HepG2 (cell line): ENCODE measurements around the gene IFT52. TPM values are rescaled to one million over a fixed set of nuclear protein-coding genes. Genes with fewer than 3 reads are reported as not detected.

Source experiments
- ATF2 ChIP-seq: sonication (generic); formaldehyde crosslinking; IDR thresholded peaks from 2 replicates; pipeline ENCODE4 v1.4.0; 2020; ENCODE audit warnings: missing genetic modification reagents
- CREB1 ChIP-seq, 2 experiments: fragments of 450-650 bp in 1 of 2; IDR thresholded peaks; 2 replicates each; pipeline ENCODE4 v1.6.1; 2016 to 2017; ENCODE audit warnings: control low read depth in 1 of 2, mild to moderate bottlenecking in 1 of 2, missing compliant biosample characterization in 1 of 2, missing genetic modification characterization in 1 of 2
- EZH2 ChIP-seq: conservative IDR thresholded peaks from 2 replicates; pipeline ENCODE4 v1.6.1; 2012; ENCODE audit warnings: mild to moderate bottlenecking, low read depth, low read length, moderate library complexity
- MLLT10 ChIP-seq: sonication (generic); formaldehyde crosslinking; IDR thresholded peaks from 2 replicates; pipeline ENCODE4 v1.4.0; 2020; ENCODE audit warnings: missing genetic modification reagents
- MTA1 ChIP-seq: sonication (generic); formaldehyde crosslinking; IDR thresholded peaks from 2 replicates; pipeline ENCODE4 v1.4.0; 2020; ENCODE audit warnings: missing genetic modification reagents, mild to moderate bottlenecking, borderline replicate concordance
- NCOR1 ChIP-seq: fragments of 200-600 bp; sonication (generic); IDR thresholded peaks from 2 replicates; pipeline ENCODE4 v1.7.0; 2017; ENCODE audit warnings: antibody characterized with exemption, low read length, borderline replicate concordance
- RFXAP ChIP-seq: sonication (generic); formaldehyde crosslinking; IDR thresholded peaks from 2 replicates; pipeline ENCODE4 v1.4.0; 2020; ENCODE audit warnings: missing genetic modification reagents, borderline replicate concordance
- SIN3A ChIP-seq: IDR thresholded peaks from 2 replicates; pipeline ENCODE4 v1.6.1; 2011; ENCODE audit warnings: low read depth, mild to moderate bottlenecking, control low read depth, low read length, borderline replicate concordance
- SNAI1 ChIP-seq: sonication (generic); formaldehyde crosslinking; IDR thresholded peaks from 2 replicates; pipeline ENCODE4 v1.5.0; 2020; ENCODE audit warnings: mild to moderate bottlenecking, missing genetic modification reagents, borderline replicate concordance
- SYNCRIP ChIP-seq: fragments of 200-400 bp; formaldehyde crosslinking; IDR thresholded peaks from 2 replicates; pipeline ENCODE4 v1.6.1; 2018; ENCODE audit warnings: mild to moderate bottlenecking, low read depth, low read length; ENCODE audit not compliant: insufficient read depth
- TGIF2 ChIP-seq: IDR thresholded peaks from 2 replicates; pipeline ENCODE4 v1.6.1; 2016; ENCODE audit warnings: control low read depth, missing compliant biosample characterization
- XBP1 ChIP-seq: sonication (generic); formaldehyde crosslinking; IDR thresholded peaks from 2 replicates; pipeline ENCODE4 v1.5.0; 2020; ENCODE audit warnings: missing genetic modification reagents
- YEATS2 ChIP-seq: sonication (generic); formaldehyde crosslinking; IDR thresholded peaks from 2 replicates; pipeline ENCODE4 v1.4.0; 2020; ENCODE audit warnings: missing genetic modification reagents, borderline replicate concordance
- ZNF18 ChIP-seq: sonication (generic); formaldehyde crosslinking; IDR thresholded peaks from 2 replicates; pipeline ENCODE4 v1.8.0; 2022; ENCODE audit warnings: mild to moderate bottlenecking, missing genetic modification reagents; ENCODE audit not compliant: insufficient replicate concordance
- ZNF224 ChIP-seq: sonication (generic); formaldehyde crosslinking; IDR thresholded peaks from 2 replicates; pipeline ENCODE4 v1.5.0; 2020; ENCODE audit warnings: mild to moderate bottlenecking, missing genetic modification reagents
- ZNF251 ChIP-seq: sonication (generic); formaldehyde crosslinking; IDR thresholded peaks from 2 replicates; pipeline ENCODE4 v1.9.0; 2021; ENCODE audit warnings: mild to moderate bottlenecking, missing genetic modification reagents
- ZNF317 ChIP-seq: sonication (generic); formaldehyde crosslinking; IDR thresholded peaks from 2 replicates; pipeline ENCODE4 v1.5.0; 2020; ENCODE audit warnings: mild to moderate bottlenecking, missing genetic modification reagents
- ZNF883 ChIP-seq: sonication (generic); formaldehyde crosslinking; IDR thresholded peaks from 2 replicates; pipeline ENCODE4 v1.5.1; 2020; ENCODE audit warnings: mild to moderate bottlenecking, missing genetic modification reagents; ENCODE audit errors: not compliant biosample characterization
- polyA plus RNA-seq, 8 experiments: library from polyadenylated mRNA; depleted of rRNA in 3 of 8; stranded (reverse) in 7 of 8; unstranded in 1 of 8; fragments of >200 nt; fragmentation: Illumina TruSeq in 4 of 8; extraction: Trizol in 4 of 8; gene quantifications; 2 replicates each; pipeline versions ENCODE4 v1.2.1 to v1.2.3, GENCODE V29; 2011 to 2016; ENCODE audit warnings: low read depth in 4 of 8, missing spikeins in 1 of 8, mixed read lengths in 1 of 8; ENCODE audit not compliant: insufficient read depth in 1 of 8
- total RNA-seq, 5 experiments: library from RNA; depleted of rRNA; stranded (reverse); fragments of >200 nt; fragmentation: Illumina TruSeq; extraction: Trizol; gene quantifications; 2 replicates each; pipeline ENCODE4 v1.2.3, GENCODE V29; 2016; ENCODE audit warnings: low read depth in 1 of 5
- TF ChIP-seq, protein P1 (sequence below): sonication (generic); formaldehyde crosslinking; IDR thresholded peaks from 2 replicates; pipeline ENCODE4 v1.9.0; 2022; ENCODE audit warnings: low read depth, missing genetic modification reagents
- TF ChIP-seq, protein P2 (sequence below): IDR thresholded peaks from 2 replicates; pipeline ENCODE4 v1.6.1; 2016; ENCODE audit warnings: mild to moderate bottlenecking
- TF ChIP-seq, protein P3 (sequence below): sonication (generic); formaldehyde crosslinking; IDR thresholded peaks from 2 replicates; pipeline ENCODE4 v1.8.1; 2023; ENCODE audit warnings: missing genetic modification reagents, mild to moderate bottlenecking, borderline replicate concordance

IFT52 gene
- total and polyA plus RNA-seq, 2 of the 13 experiments (the other 11 are each of a cell fraction or from before 2014, with no cell fraction given): 48.0 to 64.0 TPM

DNA sequence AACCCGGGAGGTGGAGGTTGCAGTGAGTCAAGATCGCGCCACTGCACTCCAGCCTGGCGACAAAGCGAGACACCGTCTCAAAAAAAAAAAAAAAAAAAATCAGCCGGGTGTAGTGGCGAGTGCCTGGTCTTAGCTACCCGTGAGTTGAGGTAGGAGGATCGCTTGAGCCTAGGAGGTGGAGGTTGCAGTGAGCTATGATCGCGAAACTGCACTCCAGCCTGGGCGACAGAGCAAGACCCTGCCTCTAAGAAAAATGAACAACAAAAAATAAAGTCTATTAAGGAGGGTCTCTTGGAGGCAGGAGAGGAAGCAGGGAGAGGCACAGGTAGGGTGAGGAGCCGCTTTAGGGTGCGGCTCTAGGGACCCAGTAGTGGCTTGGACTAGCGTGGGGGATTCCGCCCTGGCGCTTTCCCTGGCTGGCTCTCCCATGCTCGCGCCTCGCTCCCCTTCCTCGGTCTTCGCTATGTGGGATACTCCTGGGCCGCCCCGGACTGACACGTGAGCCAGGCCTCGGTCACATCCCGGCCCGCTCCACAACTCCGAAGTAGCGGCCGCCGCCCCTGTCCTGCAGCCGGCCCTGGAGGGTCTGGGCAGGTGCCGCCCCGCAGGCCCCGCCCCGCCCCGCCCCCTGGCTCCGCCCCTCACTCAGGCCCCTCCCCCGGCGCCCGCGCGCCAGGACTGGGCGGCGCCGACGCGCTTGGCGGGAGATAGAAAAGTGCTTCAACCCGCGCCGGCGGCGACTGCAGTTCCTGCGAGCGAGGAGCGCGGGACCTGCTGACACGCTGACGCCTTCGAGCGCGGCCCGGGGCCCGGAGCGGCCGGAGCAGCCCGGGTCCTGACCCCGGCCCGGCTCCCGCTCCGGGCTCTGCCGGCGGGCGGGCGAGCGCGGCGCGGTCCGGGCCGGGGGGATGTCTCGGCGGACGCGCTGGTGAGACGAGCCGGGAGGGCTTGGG, 75.9 kb downstream of the IFT52 start, which contains the start of gene MYBL2 (continued):
- TF ChIP-seq SYNCRIP: no peak
- TF ChIP-seq ZNF317 (CRISPR knock-in tag): peak; percentile 43; the same call in 1 of the 2 replicates
- TF ChIP-seq MLLT10: no peak
- TF ChIP-seq NCOR1: no peak
- peak; percentile 73; the same call in 1 of the 2 replicates for TF ChIP-seq SNAI1 (CRISPR knock-in tag)
- peak; percentile 50; the same call in 1 of the 2 replicates for TF ChIP-seq CREB1 (IDR thresholded peaks at IDR 0.05)
- TF ChIP-seq CREB1 (CRISPR knock-in tag; IDR thresholded peaks at IDR 0.05): no peak; the same call in 1 of the 2 replicates
- TF ChIP-seq RFXAP (CRISPR knock-in tag): peak; percentile 59; the same call in 1 of the 2 replicates
- peak; percentile 62 for TF ChIP-seq ZNF18
- TF ChIP-seq XBP1 (CRISPR knock-in tag): no peak; the same call in 1 of the 2 replicates
- no peak for TF ChIP-seq EZH2
- 0 out of 2 replicates have a peak, but pooled peaks have one; percentile 15 for TF ChIP-seq MTA1 (CRISPR knock-in tag)
- peak; percentile 100 for TF ChIP-seq SIN3A
- TF ChIP-seq ZNF224: 0 out of 2 replicates have a peak, but pooled peaks have one; percentile 38
- peak; percentile 58 for TF ChIP-seq YEATS2 (CRISPR knock-in tag)
- TF ChIP-seq TGIF2 (CRISPR knock-in tag): peak; percentile 99
- TF ChIP-seq, protein P1, sequence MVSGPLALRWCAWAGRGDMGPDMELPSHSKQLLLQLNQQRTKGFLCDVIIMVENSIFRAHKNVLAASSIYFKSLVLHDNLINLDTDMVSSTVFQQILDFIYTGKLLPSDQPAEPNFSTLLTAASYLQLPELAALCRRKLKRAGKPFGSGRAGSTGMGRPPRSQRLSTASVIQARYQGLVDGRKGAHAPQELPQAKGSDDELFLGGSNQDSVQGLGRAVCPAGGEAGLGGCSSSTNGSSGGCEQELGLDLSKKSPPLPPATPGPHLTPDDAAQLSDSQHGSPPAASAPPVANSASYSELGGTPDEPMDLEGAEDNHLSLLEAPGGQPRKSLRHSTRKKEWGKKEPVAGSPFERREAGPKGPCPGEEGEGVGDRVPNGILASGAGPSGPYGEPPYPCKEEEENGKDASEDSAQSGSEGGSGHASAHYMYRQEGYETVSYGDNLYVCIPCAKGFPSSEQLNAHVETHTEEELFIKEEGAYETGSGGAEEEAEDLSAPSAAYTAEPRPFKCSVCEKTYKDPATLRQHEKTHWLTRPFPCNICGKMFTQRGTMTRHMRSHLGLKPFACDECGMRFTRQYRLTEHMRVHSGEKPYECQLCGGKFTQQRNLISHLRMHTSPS (CRISPR knock-in tag): no peak
- TF ChIP-seq ZNF883: peak; percentile 15
- TF ChIP-seq ATF2 (CRISPR knock-in tag): no peak; the same call in 1 of the 2 replicates
- TF ChIP-seq, protein P2, sequence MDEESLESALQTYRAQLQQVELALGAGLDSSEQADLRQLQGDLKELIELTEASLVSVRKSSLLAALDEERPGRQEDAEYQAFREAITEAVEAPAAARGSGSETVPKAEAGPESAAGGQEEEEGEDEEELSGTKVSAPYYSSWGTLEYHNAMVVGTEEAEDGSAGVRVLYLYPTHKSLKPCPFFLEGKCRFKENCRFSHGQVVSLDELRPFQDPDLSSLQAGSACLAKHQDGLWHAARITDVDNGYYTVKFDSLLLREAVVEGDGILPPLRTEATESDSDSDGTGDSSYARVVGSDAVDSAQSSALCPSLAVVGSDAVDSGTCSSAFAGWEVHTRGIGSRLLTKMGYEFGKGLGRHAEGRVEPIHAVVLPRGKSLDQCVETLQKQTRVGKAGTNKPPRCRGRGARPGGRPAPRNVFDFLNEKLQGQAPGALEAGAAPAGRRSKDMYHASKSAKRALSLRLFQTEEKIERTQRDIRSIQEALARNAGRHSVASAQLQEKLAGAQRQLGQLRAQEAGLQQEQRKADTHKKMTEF (CRISPR knock-in tag): peak; percentile 41; the same call in 1 of the 2 replicates
- TF ChIP-seq, protein P3, sequence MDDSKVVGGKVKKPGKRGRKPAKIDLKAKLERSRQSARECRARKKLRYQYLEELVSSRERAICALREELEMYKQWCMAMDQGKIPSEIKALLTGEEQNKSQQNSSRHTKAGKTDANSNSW (CRISPR knock-in tag): no peak
- TF ChIP-seq ZNF251 (CRISPR knock-in tag): peak; percentile 12; the same call in 1 of the 2 replicates
